ENCODE results near the gene FAM204A. TPM values are rescaled to one million over a fixed set of nuclear protein-coding genes. Genes with fewer than 3 reads are reported as not detected.

Gene FAM204A
- total RNA-seq, 1 donor from 2014 or later, result 71.8 TPM

DNA sequence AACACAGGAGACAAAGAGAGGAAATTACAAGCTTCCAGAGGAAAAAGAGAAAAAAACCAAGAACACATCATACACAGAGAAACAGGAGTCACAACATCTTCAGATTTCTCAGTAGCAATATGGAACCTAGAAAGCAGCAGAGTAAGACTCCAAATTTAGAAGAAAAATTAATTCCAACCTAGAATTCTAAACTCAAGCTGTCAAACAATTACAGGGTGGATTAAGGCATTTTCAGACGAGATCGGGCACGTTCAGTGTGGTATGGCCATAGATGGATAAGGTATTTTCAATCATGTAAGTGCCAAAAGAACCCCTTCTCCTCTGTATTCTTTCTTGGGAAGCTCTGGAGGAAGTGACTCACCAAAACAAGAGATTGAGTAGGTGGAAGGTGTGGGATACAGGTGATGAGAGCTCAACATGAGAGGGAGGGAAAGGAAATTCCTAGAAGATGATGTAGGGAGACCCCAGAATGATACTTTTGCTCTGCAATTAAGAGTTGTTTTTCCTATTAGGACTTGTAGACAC is 51.6 kb downstream of the FAM204A start:
- ATAC-seq (ENCODE audit: low read depth), result no peak

DNA sequence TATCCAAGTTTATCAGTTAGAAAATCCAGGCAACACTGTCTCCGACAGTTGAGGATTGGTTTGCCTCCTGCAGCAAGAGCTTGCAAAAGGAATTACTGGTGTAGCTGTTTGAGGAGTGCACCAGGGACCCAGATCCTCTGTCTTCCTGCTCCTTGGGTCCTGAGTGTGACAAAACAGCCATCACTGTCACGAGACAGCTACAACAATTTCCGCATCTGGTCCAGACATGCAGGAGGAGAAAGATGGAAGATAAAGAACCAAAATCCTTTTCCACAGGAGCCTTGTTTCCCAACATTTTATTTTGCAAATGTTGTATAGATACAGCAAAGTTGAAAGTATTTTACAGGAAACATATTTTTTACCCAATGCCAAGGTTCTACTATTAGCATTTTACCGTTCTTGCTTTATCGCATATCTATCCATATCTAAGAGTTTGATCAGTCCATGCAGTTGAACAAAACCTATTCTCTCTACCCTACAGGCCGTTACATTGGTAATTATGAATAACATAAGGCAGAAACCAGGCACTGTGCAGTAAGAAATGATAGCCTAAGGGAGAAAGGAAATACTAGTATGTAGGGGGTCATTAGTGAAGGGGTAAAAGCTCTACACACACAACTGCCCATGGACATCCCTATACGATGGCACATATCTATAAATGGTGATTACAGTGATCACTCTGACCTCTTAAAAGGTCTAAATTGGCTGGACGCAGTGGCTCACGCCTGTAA is 54.9 kb downstream of the FAM204A start:
- H3K4me1 Mint-ChIP-seq, result no peaks in the 10 kb centered on the region
- H3K27ac Mint-ChIP-seq, result no peak overlapping the region
- H3K4me3 Mint-ChIP-seq, result no peak overlapping the region
- H3K36me3 Mint-ChIP-seq (ENCODE audit: low read depth), result no peaks in the 10 kb centered on the region
- ATAC-seq (ENCODE audit: low read depth) (no peak), DNase-seq (no peak)
- H3K27me3 Mint-ChIP-seq, result peaks cover 17% of the 10 kb centered on the region
- CTCF ChIA-PET, result no interaction called here
- TF ChIP-seq CTCF (IDR thresholded peaks at IDR 0.05), result no peak
- POLR2A ChIA-PET, result no interaction called here
- H3K9me3 Mint-ChIP-seq, result no peaks in the 10 kb centered on the region
- intact Hi-C loops (cut with micrococcal nuclease), result no loop called here

More for the DNA sequence above, 51.6 kb downstream of the FAM204A start:
- no peaks in the 10 kb centered on the region for H3K36me3 Mint-ChIP-seq (ENCODE audit: low read depth)
- H3K9me3 Mint-ChIP-seq, result no peaks in the 10 kb centered on the region
- intact Hi-C loops (cut with micrococcal nuclease), result no loop called here
- H3K27ac Mint-ChIP-seq, result no peak overlapping the region
- TF ChIP-seq CTCF (IDR thresholded peaks at IDR 0.05), result no peak
- ChIA-PET POLR2A (no interaction called here), CTCF (no interaction called here)
- no peaks in the 10 kb centered on the region for H3K4me1 Mint-ChIP-seq
- H3K4me3 Mint-ChIP-seq, result no peak overlapping the region
- DNase-seq, result no peak
- H3K27me3 Mint-ChIP-seq, result peaks cover 18% of the 10 kb centered on the region

- intact Hi-C loops (cut with micrococcal nuclease), result no loop called here
- no peak overlapping the region for H3K4me3 Mint-ChIP-seq
- no peak overlapping the region for H3K27ac Mint-ChIP-seq
- CTCF ChIA-PET, result no interaction called here
- H3K27me3 Mint-ChIP-seq, result peaks cover 13% of the 10 kb centered on the region
- no peak for DNase-seq
- no peaks in the 10 kb centered on the region for H3K36me3 Mint-ChIP-seq (ENCODE audit: low read depth)
- POLR2A ChIA-PET, result no interaction called here
- no peak for TF ChIP-seq CTCF (IDR thresholded peaks at IDR 0.05)
- H3K4me1 Mint-ChIP-seq, result no peaks in the 10 kb centered on the region
- no peak for ATAC-seq (ENCODE audit: low read depth)
- H3K9me3 Mint-ChIP-seq, result no peaks in the 10 kb centered on the region
Observed at GRCh38 chr10:118286051-118286838, 55.9 kb downstream of the FAM204A start.

- ChIA-PET CTCF (no interaction called here), POLR2A (no interaction called here)
- ATAC-seq (ENCODE audit: low read depth) (no peak), DNase-seq (no peak)
- peaks cover 14% of the 10 kb centered on the region for H3K27me3 Mint-ChIP-seq
- H3K4me1 Mint-ChIP-seq, result no peaks in the 10 kb centered on the region
- H3K9me3 Mint-ChIP-seq, result peaks cover 4% of the 10 kb centered on the region
- H3K36me3 Mint-ChIP-seq (ENCODE audit: low read depth), result no peaks in the 10 kb centered on the region
- TF ChIP-seq CTCF (IDR thresholded peaks at IDR 0.05), result no peak
- intact Hi-C loops (cut with micrococcal nuclease), result no loop called here
- H3K4me3 Mint-ChIP-seq, result no peak overlapping the region
- no peak overlapping the region for H3K27ac Mint-ChIP-seq
Observed at GRCh38 chr10:118282670-118283069, 59.5 kb downstream of the FAM204A start.

DNA sequence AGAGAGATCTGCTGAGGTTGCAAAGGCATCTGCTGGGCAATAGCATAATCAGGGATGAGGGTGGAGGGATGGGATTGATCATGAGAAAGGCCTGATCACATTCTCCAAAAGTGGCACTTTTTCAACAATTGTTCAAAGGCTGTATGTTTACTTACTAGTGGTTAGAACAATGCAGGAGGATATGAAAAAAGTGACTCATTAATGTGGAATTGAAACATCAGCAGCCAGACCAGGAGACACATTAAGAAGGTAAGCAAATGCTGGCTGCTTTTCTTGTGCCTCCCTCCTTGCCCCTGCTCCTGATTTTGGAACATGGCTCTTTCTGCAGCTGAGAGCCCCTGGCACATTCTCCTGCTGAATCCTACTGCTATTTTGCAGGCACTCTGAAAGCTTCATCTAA is 63.5 kb downstream of the FAM204A start:
- H3K36me3 Mint-ChIP-seq (ENCODE audit: low read depth), result no peaks in the 10 kb centered on the region
- TF ChIP-seq CTCF (IDR thresholded peaks at IDR 0.05), result no peak
- no peak overlapping the region for H3K4me3 Mint-ChIP-seq
- H3K4me1 Mint-ChIP-seq, result no peaks in the 10 kb centered on the region
- no peak overlapping the region for H3K27ac Mint-ChIP-seq
- H3K27me3 Mint-ChIP-seq, result peaks cover 4% of the 10 kb centered on the region
- no peak for ATAC-seq (ENCODE audit: low read depth)
- intact Hi-C loops (cut with micrococcal nuclease), result no loop called here
- no peak for DNase-seq
- ChIA-PET CTCF (no interaction called here), POLR2A (no interaction called here)
- H3K9me3 Mint-ChIP-seq, result peaks cover 6% of the 10 kb centered on the region

Measured in activated B cell treated with CpG ODN at 0.5 μM for 24 hours (primary cell).